Activated gamma-delta T cell (primary cell): ENCODE results near the gene PCNT.

Experiments
- DNase-seq: peaks from one replicate; lab custom pipeline; 2025; lab: John Stamatoyannopoulos, UW
- total RNA-seq, 2 donors: gene quantifications; one replicate each; lab custom pipeline; 2026; lab: John Stamatoyannopoulos, UW

Gene PCNT
- 153 to 172 reads per million in 2 donors for total RNA-seq

- DNase-seq = peak; percentile 97
Observed at GRCh38 chr21:46323710-46324389, at the start of gene PCNT, which contains the start of gene C21orf58. Gene PCNT (plus strand): TSS chr21:46324156. CDS start chr21:46324229, 73 bp downstream. Gene C21orf58 (minus strand): TSS chr21:46323870. CDS start chr21:46322738, 1,132 bp downstream.

GRCh38 chr21:46274797-46275390 lies 49.1 kb upstream of the PCNT start:
- DNase-seq = no peak

- DNase-seq = no peak
Observed at GRCh38 chr21:46284077-46284644, 39.8 kb upstream of the PCNT start.

- no peak for DNase-seq
Observed at GRCh38 chr21:46284733-46285132, 39.2 kb upstream of the PCNT start.

GRCh38 chr21:46285206-46285661 lies 38.7 kb upstream of the PCNT start, which contains the start of gene MCM3AP:
Gene MCM3AP (minus strand): TSS chr21:46285611. CDS start chr21:46285286, 325 bp downstream.
- no peak for DNase-seq

GRCh38 chr21:46285761-46286647 lies 38.0 kb upstream of the PCNT start, which contains the start of gene YBEY:
Gene YBEY (plus strand): TSS chr21:46286342. CDS start chr21:46286914, 572 bp downstream.
- DNase-seq = peak; percentile 74

GRCh38 chr21:46286648-46287002 lies 37.3 kb upstream of the PCNT start:
- no peak for DNase-seq

- no peak for DNase-seq
Observed at GRCh38 chr21:46287541-46287940, 36.4 kb upstream of the PCNT start.

GRCh38 chr21:46289655-46290179 lies 34.2 kb upstream of the PCNT start:
- DNase-seq = no peak

GRCh38 chr21:46291561-46291960 lies 32.4 kb upstream of the PCNT start:
- no peak for DNase-seq

GRCh38 chr21:46294647-46295176 lies 29.2 kb upstream of the PCNT start:
- no peak for DNase-seq

GRCh38 chr21:46295177-46295770 lies 28.7 kb upstream of the PCNT start:
- no peak for DNase-seq

GRCh38 chr21:46295996-46296752 lies 27.8 kb upstream of the PCNT start:
- DNase-seq = no peak

GRCh38 chr21:46297338-46298271 lies 26.4 kb upstream of the PCNT start:
- no peak for DNase-seq

GRCh38 chr21:46299167-46299566 lies 24.8 kb upstream of the PCNT start:
- no peak for DNase-seq

- no peak for DNase-seq
Observed at GRCh38 chr21:46301759-46302158, 22.2 kb upstream of the PCNT start.

GRCh38 chr21:46304437-46304836 lies 19.5 kb upstream of the PCNT start:
- DNase-seq = no peak

GRCh38 chr21:46304955-46305354 lies 19.0 kb upstream of the PCNT start:
- DNase-seq = no peak

- DNase-seq = no peak
Observed at GRCh38 chr21:46307625-46308024, 16.3 kb upstream of the PCNT start.
